NB4 (cell line): Measurements from ENCODE around the gene CYP4F12.
"Not testable (repeated sequence)": the region's sequence is repeated elsewhere in the genome, so short reads cannot be mapped to it uniquely, and the experiment has no call there.

ENCODE experiments used
- DNase-seq: peaks from one replicate; pipeline ENCODE4 v3.0.0; 2010; ENCODE audit warnings: low read depth
- H3K4me3 ChIP-seq: one replicate; pipeline ENCODE4 v1.5.1; 2011; ENCODE audit warnings: mild to moderate bottlenecking, low read depth, low read length, moderate library complexity
- CTCF ChIP-seq: IDR thresholded peaks from one replicate; pipeline ENCODE4 v1.5.1; 2012; ENCODE audit warnings: low read depth, low read length
- MAX ChIP-seq: IDR thresholded peaks from 2 replicates; pipeline ENCODE4 v1.6.1; 2011; ENCODE audit warnings: low read depth, low read length
- MYC ChIP-seq: IDR thresholded peaks from 2 replicates; pipeline ENCODE4 v1.6.1; 2011; ENCODE audit warnings: low read depth, low read length
- POLR2A ChIP-seq: IDR thresholded peaks from 2 replicates; pipeline ENCODE4 v1.6.1; 2011; ENCODE audit warnings: mild to moderate bottlenecking; ENCODE audit not compliant: insufficient read length; ENCODE audit errors: extremely low read depth

Gene CYP4F12

DNA sequence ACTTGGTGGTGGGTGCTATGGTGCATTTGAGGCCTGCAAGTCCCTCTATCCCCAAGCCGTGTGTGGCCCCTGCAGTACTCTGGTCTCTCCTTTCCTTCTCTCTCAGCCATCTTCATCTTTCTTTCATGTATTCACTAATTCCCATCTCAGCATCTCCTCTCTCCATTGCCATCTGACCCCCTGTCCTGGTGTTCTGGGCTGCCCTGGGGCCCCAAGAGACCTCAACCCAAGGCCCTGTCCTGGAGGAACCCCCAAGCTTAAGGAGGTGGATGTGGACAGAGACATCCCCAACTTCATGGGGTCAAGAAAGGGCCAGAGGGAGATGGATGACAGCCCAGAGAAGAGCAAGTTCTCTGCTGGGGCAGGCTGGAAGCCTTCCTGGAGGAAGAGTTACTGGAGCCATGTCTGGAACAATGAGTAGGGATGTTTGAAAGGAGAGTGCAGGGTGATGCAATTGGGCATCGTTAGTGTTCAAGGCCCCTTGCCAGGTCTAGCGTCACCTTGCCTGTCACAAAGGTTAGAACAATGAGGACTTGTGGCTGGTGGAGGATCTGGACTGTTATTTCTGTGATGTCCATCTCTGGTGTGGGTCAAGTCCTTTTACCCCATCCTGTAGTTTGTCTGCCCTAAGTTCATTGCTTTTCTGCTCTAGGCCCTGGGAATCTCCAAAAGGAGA lies 28.7 kb upstream of the CYP4F12 start:
- no peak overlapping the region for H3K4me3 ChIP-seq
- no peak for DNase-seq
- TF ChIP-seq MYC (no peak), CTCF (no peak), MAX (no peak), POLR2A (no peak)

GRCh38 chr19:15644816-15645215 lies 28.1 kb upstream of the CYP4F12 start:
- no peak for DNase-seq
- no peak for TF ChIP-seq MAX
- no peak for TF ChIP-seq POLR2A
- no peak for TF ChIP-seq MYC
- TF ChIP-seq CTCF: no peak
- H3K4me3 ChIP-seq: no peak overlapping the region

DNA sequence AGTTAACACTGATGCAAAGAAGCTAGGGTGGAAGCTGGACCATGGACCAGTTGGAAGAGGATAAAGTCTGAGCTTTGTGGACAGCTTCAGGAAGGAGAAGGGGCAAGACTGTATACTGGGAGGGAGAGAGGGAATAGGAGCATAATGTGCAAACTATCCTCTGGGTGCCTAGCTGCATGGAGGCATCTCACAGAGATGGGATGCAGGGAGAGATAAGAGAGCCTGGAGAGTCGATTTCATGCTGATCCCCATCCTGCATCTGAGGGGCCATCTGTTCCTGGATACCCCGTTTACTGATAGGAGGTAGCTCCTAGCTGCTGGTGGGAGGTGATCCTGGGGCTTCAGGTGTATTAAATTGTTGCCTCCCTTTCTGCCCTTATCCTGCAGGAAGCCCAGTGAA lies 23.4 kb upstream of the CYP4F12 start:
- no peak for TF ChIP-seq MAX
- TF ChIP-seq MYC: no peak
- no peak for TF ChIP-seq CTCF

DNA sequence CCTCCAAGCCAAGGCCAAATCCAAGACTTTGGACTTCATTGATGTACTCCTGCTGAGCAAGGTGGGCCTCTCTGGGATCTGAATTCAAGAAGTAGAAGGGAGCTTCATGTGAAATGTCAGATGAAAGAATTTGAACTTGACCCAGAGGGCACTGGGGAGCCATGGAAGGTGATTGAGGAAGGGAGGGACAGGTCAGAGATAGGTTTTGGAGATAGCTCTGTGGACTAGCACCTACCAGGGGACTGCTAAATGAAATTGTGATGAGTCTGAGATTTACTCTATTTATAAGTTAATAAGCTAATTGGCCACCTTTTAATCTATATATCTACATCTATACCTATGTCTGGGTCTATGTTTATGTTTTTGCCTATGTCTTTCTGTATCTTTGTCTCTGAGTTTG lies 22.8 kb upstream of the CYP4F12 start:
- not testable (repeated sequence) for H3K4me3 ChIP-seq, DNase-seq

More for the DNA sequence above, 23.4 kb upstream of the CYP4F12 start:
- no peak for DNase-seq
- H3K4me3 ChIP-seq: no peak overlapping the region

DNA sequence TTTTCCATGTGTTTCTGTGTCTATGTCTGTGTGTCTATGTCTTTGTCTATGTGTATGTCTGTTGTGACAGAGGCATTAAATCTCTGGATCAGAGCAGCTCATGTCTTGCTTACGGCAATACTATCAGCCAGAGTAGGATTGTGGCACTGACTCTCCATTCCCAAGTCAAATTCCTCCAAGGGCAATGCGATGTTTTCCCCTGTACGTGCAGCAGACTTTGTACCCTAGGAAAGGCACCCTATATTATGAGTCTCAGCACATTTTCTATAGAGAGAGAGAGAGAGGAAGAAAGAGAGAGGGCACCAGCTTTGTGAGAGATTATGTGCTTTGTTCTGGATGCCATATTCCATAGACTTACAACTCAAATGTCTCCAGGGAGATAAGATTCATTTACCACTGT lies 21.1 kb upstream of the CYP4F12 start:
- H3K4me3 ChIP-seq: no peak overlapping the region
- no peak for DNase-seq
- TF ChIP-seq POLR2A (no peak), CTCF (no peak), MAX (no peak), MYC (no peak)

DNA sequence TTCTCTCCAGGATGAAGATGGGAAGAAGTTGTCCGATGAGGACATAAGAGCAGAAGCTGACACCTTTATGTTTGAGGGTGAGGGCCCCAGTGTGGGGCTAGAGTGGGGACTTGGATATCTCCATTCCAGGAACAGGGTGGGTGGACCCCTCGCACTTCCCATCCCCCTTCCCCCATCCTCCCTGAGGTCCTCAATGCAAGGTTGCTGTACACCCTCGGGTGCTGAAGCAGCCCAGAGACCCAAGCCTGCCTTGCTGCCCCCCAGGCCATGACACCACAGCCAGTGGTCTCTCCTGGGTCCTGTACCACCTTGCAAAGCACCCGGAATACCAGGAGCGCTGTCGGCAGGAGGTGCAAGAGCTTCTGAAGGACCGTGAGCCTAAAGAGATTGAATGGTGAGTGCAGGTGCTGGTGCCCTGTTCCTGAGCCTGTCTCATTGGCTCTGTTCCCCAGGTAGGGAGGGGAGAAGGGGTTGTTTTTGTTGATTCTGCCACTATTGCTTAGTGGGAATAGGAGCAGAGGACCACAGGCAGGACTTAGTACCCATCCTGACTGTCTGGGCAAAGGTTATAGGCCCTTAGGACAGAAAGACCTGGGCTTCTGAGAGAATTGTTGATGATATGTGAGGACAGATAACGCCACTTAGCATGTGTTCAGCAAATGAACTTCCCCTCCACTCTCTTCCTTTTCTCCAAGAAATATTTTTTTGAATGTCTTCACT lies 20.2 kb upstream of the CYP4F12 start:
- H3K4me3 ChIP-seq: no peak overlapping the region
- DNase-seq: no peak
- TF ChIP-seq MAX (no peak), POLR2A (no peak), CTCF (no peak)
